HG02840 (cell line): ENCODE data around the gene SIM2.

Experiments used
- ATAC-seq: cut with Tn5 transposase; IDR thresholded peaks from one replicate; pipeline ENCODE4 v1.9.1; 2021; ENCODE audit warnings: mild to moderate bottlenecking, moderate library complexity, moderate number of reproducible peaks; ENCODE audit not compliant: unreplicated experiment, low FRiP score

SIM2 gene

DNA sequence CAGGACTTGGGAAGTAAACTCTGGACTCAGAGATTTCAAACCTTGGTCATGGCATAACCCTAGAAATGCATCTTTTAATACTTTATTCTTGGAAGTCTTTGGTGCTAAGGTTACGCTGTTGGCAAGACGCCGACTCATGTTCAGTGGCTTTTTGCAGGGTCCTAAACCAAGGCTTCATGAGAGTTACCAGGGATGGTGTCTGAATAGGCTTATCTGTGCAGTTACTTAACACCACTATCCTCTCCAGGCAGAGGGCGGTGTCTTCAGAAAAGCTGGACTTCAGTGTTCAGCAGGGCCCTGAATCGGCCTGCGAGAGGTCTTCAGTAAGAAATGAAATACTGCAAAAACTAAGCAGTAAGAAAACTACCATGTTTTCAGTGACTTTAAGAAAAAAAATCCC, 58.3 kb downstream of the SIM2 start:
- no peak for ATAC-seq

DNA sequence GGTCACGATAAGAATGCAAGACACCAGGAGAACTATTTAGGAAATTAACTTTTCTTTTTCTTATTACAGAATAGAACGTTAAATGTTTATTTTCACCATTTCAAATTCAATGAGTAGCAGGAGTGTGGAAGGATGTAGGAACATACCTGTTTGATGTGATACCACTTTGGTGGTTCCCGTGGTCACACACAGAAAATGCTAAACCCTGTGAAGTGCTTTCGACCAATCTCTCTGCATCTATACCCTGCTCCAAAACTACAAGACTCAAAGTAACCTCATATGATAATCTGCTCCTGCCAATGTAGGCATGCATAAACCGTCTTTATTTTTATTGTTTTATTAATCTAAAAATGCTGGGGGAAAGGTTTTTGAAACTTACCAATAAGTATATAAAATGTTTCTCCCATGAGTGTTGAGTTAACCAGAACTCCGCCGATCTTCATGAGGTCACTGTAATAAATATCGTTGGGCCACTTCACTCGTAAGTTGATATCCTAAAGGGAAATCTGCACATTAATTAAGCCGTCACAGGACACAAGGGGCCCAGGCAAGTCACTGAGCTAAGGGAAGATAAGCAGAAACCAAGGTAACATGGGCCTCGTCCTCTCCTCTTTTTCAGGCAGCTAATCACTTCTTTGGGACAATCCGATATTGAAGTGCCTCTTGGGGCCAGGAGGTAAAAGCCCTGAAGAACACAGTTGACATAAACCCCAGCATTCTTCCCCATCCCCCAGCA, 60.6 kb downstream of the SIM2 start:
- no peak for ATAC-seq

DNA sequence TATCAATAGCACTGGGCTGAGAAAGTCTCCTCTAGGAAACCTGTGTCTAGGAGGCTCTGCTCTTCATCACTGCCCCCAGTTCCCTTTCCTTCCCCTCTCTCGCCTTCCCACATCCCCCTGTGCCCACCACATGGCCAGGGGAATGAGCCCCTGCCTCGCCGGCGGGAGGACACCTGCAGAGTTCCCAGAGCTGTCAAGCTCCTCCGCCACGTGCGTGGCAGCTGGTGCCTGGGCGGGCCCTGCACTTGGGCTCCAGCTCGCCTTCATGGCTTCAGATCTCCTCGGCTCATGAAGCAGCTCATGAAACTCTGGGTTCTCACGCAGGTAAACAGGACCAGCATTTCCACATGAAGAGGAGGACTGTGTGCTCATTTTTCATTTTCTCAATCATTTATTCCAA, 62.8 kb downstream of the SIM2 start:
- no peak for ATAC-seq

DNA sequence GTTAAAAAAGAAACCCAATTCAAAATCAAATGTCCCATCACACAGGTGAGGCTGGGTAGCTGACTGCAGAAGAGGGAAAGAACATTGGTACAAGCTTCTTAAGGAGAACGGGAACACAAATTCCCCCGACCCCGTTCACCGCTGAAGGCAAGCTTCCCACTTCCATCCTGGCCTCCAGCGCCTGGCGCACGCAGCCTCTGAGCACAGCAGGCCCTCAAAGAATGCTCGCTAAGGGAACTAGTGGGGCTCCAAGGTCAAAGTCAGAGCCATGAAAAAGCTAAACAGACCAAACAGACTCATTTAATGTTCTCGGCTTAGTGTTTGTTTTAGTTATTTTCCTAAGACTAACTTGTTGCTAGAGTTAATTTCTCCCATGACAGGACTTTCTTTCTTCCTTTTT, 63.7 kb downstream of the SIM2 start:
- ATAC-seq: no peak

DNA sequence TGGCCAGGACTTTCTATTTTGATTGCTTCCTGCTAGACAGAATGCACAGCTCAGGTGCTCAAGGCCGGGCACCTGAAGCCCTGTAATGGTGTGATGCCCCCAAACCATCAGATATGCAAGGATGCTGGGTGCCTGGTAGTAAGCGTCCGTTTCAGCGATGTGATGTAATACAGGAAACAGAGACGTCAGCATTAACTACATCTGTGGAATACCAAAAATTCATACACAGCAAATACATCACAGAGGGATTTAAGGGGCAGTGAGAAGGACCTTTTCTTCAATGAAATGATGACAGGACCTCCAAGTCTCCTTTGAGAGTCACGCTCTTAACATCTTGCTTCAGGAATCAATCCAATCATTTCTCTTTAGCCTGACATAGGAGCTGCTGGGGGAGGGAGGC, 64.4 kb downstream of the SIM2 start:
- ATAC-seq: no peak

DNA sequence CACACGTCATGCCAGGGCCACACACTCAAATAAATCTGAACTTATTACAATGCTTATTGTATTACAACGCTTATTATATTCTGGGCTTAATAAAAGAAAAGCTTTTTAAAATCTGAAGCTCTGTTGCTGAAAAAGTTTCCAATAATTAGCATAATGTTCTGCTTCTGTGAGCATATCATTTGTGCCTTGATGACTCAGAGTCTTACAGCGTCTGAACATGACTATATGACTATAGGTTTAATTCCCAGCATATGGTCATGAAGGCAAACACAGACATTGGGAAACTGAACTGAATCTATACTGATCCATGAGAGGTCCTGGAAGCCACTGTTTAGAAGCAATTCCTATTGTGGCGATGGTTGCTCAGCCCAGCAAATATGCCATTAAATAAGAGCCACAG, 66.3 kb downstream of the SIM2 start:
- ATAC-seq: no peak

DNA sequence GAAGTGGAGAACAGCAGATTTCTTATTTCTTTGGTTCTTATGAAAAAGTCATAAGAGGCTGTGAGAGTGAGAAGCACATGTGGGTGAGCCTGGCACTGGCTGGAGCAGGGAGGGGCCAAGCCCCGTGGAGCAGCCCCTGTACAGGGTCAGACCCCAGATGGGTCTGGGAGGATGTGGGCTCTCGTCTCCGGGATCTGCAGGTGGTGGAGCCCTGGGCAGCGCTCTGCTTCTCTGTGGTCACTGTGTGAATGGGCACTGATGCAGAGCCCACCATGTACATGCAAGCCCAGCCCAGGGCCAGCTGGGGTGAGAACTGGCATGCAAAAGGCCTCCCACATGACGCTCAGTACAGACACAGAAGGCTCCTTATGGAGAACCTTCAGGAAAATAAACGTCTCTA, 67.6 kb downstream of the SIM2 start:
- ATAC-seq: no peak

DNA sequence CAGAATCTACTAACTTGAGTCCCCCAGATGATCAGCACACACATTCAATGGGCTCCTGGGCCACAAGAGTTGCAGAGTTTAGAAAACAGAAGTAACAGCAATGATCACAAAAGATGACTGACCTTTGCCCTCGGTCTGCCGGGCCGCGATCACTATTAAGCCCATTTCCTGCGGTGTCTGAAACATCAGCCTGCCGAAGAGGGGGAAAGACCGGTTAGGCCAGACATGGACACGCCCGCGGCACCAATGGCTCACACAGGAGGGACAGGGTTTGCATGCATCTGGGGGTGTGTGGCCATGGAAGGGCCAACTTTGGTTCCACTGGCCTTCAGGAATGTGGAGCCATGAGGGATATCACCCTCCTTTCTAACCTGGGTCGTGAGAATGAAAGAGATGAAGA, 68.2 kb downstream of the SIM2 start:
- no peak for ATAC-seq

DNA sequence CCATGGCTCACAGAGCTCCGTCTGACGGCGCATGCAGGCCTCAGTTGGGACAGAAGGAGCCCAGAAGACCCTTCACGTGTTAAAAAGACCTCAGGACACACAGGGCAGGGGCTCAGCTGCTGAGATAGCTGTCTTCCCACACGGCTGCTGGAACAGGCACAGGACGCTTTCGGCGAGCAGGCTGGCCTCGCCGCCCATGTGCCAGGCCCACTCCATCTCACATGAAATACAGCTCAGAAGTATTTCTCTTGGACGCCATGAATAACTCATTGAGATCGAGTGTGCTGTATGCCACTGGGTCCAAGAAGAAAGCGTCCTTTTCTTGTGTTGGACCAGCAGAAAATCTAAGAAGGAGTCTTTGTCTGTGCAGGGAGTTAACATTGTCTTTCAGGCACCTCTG, 69.6 kb downstream of the SIM2 start:
- no peak for ATAC-seq

DNA sequence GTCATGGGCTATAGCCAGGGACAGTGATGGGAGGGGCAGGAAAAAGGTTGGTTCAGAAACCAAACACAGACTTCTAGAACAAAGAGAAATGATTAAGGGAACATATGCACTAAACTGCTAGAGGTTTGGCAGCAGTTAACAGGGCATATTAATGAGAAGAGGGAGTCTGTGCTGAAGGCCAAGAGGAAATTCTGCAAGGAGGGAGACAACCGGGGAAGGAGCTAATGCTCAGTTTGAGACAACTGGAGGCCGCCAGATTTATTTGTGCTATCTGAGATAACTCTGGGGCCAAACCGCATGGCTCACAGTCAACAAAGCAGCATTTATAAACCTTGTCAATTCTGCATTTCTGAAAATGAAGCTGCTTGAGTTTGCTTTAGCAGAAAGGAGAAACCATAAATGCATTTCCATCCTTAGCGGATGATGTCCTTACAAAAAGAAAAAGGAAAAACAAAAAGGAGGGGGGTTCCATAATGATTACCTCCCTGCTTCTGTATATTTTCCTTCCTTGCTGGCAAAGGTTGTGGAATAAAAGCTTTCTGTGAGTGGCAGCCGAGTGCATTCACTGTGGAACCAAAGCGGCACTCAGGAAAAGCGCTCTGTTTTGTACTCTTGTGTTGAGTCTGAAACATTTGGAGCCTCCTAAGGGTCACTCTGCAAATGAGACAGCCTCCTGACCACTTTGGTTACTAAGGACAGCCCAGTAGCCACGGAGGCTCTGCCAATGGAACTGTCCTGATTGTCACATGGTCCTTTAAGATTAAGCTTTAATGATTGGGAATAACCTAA, 70.3 kb downstream of the SIM2 start:
- no peak for ATAC-seq

DNA sequence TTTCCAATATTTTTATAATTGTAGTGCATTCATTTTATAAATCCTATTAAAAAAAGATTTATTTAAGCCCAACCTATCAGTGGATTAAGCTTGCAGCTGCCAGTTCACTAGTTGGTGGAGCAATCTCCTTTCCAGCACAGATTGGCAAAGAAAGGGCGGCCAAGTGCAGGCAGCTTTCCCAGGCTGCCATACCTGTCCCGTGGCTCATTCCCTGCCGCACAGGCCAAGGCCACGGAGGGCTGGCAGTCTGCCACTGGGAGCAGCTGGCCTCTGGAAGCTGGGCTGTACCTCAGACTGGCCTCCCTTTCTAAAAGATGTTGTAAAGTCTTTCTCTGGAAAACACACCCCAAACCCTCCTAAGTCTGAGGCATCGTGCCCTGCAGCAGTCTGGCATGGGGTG, 74.2 kb downstream of the SIM2 start:
- ATAC-seq: no peak

DNA sequence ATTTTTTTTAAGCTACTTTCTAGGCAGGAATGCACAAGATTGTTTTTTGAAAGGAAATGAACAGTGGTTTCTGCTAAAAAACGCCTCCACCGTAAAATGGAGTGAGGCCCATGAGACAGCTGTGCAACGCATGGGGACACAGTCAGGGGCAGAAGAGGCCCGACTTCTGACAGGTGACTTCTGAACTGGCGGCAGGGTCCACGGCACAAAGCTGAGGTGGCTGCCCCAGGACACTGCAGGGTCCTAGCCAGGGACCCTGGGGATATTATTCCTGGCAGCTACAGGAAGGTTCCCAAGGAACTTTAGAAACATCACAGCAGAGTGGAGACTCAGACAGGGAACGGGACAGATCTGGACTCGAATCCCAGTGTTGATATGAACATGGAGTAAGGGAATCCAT, 75.1 kb downstream of the SIM2 start:
- ATAC-seq: no peak

DNA sequence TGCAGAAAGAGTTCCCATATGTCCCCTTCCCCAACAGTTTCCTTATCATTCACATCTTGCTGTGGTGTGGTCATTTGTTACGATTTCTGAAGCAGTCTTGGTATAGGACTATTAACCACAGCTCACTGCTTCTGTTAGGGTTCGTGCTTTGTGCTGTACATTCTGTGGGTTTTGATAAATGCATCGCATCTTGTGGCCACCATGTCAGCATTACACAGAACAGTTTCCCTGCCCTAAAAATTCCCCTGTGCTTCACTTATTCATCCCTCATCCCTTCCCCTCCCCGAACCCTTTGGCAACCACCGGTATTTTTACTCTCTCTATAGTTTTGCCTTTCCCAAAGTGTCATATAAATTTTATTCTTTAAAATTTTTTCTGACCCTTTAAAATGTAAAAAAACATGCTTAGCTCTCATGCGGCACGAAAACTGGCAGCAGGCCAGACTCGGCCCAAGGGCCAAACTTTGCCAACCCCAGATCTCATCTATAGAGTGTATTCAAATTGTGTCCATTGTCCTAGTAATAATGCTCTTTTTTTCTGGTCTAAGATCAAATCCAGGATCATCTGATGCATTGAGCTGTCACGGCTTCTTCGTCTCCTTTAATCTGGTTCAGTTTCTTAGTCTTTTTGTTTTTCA, 78.2 kb downstream of the SIM2 start:
- no peak for ATAC-seq

DNA sequence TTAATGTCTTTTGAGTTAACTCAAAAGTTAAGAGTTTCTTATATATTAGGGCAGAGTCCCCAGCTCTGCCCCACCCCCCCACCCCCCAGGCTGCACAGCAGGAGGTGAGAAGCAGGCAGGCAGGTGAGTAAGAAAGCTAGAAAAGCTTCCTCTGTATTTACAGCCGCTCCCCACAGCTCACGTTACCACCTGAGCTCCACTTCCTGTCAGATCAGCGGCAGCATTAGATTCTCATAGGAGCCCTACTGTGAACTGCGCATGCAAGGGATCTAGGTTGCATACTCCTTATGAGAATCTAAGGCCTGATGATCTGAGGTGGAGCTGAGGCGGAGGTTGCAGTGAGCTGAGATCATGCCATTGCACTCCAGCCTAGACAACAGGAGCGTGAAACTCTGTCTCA, 81.9 kb downstream of the SIM2 start:
- no peak for ATAC-seq

DNA sequence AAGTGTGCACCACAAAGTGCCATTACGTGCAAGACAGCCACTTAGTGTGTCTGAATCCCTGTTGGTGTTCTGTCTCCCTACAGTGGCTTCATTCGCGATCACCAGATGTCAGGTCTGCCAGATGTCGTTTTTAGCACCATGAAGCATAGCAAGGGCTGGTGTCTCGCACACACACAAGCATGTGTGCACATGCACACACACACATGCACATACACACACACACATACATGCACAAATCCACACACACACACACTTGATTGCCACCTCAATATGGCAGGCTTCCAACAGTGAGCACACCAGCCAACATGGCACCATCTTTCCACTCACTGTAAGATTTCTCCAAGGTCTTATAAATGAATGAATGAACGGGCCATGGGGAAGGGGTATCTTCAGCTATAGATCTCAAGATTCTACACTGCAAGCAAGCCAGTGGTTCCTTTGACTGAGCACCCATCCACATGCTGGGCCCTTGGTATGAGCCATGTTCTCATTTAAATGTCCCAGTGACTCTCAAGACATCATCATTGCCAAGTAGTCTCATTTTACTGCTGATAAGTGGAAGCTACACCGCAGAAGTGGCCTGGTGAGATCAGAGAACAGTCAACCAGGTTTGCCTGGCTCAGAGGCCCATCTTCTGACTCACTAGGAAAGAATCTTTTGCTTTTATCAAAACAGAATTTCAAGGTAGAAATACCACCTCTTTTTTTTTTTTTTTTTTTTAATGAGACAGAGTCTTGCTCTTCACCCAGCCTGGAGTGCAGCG, 84.9 kb downstream of the SIM2 start:
- ATAC-seq: no peak

DNA sequence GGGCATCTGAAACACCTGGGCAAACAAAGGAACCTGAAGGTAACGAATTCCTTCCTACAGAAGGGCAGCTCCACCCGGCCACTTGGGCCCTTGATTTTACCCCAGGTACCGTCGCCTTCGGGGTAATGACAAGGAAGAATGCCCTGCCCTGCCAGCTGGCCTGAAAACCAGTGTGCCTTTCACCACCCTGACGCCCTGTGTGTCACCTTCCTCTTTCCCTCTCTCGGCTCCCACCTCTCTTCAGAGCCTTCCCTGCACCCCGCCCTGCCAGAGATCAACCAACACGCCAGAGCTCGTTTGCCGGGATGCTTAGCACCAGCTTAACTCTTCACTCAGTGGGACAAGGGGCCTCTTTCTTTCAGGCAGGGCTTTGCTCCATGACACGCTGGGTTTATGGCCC, 86.0 kb downstream of the SIM2 start:
- no peak for ATAC-seq

DNA sequence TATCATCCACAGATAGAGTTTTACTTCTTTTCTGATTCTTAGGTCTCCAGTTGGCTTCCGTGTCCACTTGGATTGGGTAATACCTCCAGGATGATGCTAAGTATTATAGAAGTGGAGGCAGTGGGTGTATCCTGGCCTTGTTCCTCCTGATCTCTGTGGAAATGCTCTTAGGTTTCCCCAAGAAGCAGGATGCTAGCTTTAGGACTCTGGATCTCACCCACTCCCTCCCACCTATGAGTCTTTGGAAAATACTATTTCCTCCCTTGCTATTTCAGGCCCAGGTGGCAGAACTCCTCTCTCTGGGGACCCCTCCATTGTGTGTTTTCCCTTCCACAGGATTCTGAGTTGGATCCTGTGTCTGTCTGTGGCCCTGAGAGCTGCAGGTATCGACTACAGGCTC, 86.7 kb downstream of the SIM2 start:
- ATAC-seq: no peak

DNA sequence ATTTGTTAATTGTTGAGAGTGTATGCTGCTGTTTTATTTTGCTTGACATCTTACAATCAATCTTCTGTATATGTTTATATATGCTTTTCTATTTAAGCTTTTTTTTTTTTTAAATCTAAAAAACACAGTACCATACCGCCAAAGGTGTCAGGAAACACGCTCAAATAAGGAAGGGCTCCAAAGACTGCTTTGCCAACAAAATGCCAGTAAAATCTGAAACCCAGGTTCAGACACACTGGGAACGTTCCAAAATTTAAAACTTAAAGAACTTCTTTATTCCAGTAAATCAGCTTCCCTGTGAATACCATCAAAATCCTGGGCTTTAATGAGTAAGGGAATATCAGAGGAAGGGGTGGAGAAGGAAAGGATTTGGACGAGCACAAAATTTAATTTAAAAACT, 87.3 kb downstream of the SIM2 start:
- no peak for ATAC-seq

DNA sequence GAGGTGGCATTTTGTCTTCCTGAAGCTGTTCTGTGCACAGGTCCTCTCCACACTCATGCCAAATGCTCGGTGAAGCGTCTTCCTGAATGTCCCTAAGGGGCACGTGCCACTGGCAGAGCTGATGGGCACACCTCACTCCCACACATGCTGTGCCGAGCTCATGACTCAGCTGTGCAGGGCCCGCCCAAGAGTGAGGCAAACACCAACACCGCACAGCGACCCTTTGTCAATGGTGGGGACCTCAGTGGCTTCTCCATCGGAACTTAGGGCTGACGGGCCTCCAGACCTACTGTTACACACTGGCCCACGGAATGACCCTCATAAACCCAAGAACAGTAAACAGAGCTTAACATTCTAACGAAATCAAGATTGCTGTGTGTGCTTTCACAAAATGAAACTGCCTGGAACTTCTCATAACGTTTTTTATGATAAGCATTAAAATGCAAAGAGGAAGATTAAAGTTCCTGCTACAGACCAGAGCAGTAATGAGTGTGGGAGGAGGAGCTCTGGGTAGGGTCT, 89.3 kb downstream of the SIM2 start:
- ATAC-seq: no peak

DNA sequence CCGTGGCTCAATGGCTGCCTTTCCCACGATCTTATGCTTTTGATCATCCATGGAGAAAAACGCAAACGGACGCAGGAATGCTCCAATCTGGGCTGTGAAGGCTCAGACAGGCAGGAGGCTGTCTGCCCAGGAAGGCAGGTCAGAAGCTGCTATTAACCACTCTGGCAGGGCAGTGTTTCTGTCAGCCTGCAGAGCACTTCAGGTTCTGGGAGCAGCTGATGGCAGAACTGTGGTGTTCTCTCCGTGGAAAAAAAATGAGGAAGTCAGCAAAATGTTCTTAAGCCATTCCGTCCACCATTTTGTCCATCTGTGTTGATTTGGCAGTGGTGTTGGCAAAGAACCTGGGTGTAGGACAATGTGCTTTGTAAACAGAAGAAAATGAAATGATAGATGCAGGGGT, 91.7 kb downstream of the SIM2 start:
- no peak for ATAC-seq

DNA sequence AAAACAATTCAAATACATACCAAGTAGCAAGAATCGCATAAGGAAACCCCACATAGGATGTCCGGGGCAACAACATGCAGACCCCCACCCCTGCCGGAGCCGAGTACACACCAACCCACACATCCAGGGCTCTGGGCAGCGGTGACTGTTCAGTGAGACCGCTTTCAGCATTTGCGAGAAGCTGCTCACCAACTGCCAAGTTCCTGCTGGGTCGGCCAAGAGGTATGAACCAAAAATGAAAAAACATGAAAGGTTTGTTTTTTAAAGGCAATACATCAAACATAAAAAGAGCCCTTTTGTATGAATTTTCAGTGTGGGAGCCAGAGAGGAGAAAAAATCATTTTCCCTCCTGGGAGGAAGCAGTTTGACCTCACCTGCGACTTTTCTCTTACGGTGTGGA, 92.3 kb downstream of the SIM2 start:
- ATAC-seq: no peak
